HG03520 (cell line): ENCODE data around the gene JAM3.
A peak's percentile ranks its signal among the peaks of the same experiment; 100 is the strongest.

ENCODE experiments used
- ATAC-seq: cut with Tn5 transposase; IDR thresholded peaks from one replicate; pipeline ENCODE4 v1.9.1; 2021; ENCODE audit warnings: mild to moderate bottlenecking, moderate library complexity; ENCODE audit not compliant: unreplicated experiment

JAM3 gene

DNA sequence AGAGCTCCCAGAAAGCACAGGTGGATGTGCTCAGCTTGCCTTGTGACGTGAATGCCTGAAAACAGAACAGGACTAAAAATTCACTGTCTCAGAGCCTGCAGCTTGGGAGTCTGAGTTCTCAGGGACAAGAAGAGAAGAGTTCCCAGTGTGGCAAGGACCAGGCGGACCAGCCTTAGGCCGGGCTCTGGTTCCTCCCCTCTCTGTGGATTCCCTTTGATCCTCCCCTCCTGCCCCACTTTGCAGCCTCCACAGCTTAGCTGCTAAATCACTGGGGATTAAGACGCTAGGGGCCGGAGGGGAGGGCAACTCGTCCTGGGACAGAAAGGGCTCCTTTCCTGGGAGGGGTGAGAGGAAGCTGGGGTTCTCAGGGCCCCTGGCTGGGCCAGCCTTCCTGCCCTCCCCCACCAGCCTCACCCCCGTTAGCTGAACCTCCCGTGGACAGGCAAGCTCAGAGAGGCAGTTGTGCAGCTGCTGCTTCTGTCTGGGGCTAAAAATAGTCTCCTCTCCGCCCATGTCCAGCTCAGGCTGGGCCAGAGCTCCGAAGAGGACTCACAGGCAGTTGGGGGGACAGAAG, 29.9 kb upstream of the JAM3 start:
- ATAC-seq: no peak

DNA sequence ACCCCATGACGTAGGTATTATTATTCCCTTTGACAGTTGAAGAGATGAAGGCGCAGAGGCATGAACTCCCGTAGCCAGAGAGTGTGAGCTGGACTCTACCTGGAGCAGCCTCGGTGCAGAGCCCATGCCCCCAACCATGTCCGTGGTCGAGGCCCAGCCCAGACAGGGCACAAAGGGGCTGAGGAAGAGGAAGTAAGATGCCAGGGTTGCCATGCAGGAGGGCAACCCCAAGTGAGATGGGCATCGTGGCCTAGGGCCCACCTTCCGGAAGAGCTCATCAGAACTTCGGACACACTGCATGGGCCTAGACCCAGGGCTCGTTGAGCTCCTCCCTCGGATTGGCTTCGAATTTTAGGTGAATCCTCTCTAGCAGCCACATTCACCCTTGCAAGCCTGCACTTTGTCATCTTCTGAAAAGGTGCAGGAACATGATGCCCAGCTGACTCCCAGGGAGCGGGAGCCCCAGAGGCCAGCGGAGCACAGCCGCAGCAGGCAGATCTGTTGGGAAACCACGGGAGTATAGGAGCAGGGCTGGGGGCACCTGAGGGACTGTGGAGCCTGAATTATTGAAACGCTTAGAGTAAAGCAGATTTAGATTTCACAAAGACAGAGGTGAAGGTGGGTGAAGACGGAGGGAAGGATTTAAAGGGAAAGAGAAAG, 29.0 kb upstream of the JAM3 start:
- ATAC-seq: no peak

DNA sequence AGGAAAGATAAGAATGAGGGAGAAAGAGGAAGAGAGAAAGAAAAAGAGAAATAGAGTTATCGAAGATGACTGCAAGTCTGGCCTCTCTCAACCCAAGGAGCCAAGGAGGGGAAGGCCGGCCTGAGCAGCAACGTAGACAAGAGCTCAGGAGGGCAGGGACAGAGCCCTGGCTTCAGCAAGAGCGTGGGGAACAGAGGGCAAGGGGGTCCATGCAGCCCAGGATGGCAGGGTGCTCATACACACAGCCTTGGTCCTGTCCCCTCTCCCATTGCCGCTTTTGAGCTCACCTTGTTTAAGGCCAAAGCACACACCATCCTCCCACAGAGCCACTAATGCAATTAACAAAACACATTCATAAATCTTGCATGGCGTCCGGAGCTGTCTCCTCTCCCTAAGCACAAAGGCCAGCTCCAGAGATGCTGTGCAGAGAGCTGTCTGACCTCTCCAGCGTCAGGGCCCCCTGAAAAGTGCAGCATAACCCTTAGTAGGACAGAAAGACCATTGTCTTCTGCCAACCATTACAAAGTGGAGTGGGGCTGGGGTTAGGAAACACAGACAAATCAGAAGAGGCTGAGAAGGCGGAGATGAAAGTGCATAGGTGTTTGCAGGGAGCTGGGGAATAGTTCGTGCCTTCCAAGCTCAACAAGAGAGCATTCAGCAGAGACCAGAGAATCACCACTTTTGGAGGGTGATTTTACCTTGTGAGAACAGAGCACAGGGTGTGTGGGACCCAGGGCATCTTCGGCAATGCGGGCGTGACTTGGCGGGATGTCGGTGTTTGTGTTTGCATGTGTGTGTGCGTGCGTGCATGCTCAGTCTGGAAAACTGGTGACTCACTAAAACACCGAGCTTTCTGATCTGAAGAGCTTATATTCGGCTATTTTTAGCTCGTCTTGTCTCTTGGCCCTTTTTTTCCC, 28.2 kb upstream of the JAM3 start:
- ATAC-seq: no peak

DNA sequence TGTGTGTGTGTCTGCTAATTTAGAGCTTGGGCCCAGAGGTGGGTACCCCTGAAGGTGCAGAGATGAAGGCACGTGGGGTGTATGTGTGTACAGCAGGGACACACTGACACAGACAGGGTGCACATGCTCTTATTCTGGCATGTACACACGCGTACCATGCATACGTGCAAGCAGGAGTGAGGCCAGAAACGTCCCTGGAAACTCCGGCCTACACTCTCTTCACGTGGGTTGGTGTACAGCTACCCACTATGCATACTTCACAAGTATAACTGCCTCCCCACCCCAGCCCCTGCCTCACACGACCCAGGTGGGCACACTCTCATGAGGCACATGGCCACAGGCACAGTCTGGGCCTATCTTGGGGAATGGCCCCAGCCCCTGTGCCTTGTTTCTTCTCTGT, 27.5 kb upstream of the JAM3 start:
- no peak for ATAC-seq

DNA sequence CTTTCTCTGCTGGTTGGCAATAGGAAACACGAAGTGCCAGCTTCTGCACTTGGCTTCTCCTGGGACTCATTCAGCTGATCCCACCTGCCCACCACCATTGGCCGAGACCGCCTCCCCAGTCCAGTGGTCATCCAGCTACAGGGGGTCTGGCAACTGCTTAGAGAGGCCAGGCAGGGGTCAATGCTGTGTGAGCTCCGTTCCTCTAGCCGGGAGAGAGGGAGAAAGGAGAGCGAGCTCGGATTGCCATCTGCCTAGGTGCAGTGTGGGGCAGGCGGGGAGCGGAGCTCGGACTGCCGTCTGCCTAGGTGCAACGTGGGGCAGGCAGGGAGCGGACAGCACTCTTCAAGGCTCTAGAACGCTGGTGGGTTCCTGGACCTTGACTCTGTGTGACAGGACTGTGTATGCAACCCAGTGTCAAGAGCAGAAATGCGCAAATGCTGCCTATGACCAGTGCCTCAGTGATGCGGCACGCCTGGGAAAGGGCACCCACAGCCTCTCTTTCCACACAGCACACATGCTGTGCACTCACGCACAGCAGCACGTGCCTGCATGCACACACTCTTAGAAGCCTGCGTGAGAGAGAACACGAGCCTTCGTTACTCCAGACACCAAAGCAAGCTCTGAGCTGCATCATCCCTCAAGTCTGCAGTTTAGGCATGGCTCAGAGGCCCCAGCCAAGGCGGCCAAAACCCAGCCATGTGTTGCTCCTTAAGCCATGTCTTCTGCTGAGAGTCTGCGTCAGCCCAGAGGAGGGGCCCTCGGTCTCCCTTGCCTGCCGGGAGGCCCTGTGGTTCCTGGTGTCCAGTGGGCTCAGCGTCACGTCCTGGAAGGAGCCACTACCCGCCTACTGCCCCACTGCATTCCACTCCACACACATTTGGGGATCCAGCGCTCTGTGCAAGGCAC, 26.8 kb upstream of the JAM3 start:
- no peak for ATAC-seq

DNA sequence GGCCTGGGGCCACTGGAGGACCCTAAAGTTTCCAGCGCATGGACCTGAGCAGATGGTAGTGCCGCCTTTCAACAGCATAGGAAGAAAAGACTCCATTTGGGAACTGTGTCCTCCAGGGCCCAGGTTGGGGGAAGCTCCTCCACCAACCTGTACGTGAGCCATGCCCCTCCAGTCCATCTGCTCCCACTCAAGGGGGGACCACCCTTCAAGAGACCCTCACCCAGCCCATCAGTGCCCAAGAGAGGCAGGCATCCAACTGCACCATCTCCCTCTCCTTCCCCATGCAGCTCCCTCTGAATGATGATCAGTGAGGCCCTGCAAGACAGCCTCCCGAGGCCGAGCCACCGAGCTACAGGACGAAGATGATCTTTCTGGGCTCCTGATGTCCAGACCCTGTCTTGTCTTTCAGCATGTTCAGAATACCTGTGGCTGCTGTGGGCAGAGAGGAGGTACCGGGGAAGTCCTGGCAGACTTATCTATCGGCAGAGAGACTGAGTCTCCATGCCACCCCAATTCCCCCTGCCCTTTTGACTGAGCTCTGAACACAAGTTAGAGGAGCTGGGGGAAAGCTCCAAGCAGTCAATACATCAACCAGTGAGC, 25.0 kb upstream of the JAM3 start:
- ATAC-seq: no peak

DNA sequence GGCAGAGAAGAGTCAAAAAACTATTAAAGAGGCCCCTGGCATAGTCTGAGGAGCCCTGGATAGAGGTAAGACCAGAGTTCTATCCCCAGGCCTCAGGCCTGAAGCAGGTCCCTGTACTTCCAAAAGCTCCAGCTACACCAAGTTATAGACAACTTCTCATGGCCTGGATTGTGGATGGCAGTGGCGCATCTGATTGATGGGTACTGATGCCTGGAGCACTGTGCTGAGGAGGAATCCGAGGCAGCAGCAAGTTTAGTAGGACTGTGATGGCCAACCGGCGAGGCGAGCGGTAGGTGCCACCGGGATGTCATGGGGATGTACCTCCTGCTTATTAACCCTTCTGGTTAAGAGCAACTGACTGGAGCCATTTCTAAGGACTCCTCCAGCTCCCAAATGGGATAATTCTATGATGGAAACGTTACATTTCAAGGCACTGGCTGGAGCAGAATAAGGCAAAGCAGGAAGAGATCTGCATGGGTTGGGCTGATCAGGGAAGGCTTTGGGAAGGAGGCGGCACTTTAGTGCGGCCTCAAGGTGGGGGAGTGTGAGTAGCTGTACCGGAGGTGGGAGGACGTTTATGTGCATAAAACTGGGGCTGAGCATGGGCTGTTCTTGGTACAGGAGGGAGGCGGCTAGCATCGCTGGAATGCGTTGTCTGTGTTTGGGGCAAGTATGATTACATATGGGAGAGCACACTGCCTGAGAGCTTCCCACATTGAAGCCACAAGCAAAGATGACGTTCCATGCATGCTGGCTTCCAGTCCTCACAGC, 24.2 kb upstream of the JAM3 start:
- ATAC-seq: no peak

DNA sequence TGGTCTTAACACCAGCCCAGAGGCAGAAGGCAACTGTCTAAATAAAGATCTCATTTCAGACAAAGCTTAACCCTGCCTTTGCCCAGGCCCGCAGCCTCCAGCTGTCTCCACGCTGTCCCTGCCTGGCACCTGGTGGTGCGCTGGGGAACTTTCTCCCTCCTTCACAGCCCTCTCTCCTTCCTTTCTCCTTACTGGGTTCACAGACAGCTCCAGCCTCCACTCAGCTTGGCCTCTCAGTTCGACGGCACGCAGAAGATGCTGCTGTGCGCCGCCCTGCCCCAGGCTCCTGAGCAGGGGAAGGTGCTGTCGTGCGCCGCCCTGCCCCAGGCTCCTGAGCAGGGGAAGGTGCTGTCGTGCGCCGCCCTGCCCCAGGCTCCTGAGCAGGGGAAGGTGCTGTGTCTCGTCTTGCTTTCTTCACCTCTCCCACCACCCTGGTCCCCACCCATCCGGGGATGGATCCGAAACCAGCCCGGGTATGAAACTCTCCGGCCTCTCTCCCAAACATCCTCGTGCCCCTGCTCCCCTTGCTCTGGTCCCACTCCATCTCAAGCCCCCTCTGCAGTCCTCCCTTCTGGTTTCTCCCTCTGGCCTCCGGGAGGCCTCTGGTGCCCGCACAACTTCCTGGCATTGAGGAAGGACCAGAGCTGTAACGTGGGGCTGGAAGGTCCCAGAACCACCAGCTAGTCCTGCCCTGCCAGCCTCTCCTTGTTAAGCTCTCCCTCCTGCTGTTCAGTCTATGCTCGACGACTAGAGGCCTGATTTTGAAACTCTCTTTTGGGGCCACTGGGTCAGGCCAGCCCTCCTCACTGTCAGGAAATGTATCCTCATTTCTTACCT, 22.9 kb upstream of the JAM3 start:
- no peak for ATAC-seq

DNA sequence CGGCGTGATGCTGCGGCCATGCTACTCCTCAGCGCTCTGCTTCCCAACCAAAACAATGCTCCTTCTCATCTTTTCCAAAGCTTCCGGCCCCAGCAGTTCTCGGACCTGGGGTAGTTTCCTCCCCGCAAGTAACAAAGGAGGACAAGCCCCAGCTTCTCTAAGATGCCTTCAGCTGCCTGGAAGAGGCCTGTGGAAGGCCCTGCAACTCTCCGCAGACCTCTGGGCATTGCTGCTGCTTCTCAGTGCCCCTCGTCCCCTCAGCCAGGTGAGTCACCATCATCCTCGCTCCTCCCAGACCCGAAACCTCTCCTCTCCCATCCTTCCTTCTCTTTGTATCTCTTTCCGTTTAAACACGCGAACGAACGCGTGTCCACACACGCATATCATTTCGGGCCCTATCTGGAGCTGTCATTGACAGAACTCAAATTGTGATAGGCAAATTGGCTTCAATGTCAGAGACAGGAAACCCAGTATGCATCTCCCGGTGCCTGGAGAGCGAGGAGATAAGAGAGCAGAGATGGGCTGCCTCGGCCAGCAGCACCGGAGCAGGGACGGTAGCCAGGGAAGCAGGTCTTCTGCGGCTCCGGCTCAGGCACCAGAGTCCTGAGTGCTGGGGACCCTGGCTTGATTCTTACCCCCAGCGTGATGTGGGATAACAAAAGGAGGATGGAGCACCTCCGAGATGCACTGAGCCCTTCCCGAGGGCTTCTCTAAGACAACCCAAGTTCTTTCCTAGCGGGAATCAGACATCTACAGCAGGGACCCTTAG, 22.0 kb upstream of the JAM3 start:
- no peak for ATAC-seq

DNA sequence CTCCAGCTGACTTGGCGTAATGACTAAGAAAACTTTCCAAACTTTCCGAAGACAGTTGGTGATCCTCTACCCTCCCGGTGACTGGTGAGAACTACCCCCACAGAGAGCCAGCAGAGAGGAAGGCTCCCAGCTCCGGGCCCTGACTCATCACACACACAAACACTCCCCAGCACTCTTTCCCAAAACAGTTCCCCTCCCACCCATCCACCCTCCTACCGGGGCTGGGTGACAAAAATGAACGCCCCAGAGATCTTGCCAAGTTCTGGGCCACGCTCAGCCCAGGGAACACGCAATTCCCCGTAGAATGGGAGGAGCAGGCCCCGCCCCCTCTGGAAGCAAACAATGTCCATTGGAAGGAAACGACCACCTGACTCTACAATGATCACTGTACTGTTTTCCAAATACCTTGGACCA, 21.3 kb upstream of the JAM3 start:
- ATAC-seq: no peak

DNA sequence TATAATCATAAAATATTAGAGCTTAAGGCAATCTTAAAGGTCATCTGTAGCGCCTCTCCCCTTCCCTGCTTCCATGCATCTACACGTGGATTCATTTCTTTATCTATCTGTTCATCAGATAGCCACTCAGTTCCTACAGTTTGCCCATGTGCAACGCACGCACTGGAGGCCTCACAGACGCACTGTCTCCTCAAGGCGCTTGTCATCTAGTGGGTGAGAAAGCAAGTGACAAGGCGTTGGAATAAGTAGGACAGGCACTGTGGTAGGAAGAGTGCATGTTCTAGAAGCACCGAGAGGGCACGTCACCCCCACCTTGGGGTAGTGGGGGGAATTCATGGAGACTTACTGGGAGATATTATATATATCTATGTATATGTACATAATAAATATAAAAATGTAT, 20.8 kb upstream of the JAM3 start:
- no peak for ATAC-seq

DNA sequence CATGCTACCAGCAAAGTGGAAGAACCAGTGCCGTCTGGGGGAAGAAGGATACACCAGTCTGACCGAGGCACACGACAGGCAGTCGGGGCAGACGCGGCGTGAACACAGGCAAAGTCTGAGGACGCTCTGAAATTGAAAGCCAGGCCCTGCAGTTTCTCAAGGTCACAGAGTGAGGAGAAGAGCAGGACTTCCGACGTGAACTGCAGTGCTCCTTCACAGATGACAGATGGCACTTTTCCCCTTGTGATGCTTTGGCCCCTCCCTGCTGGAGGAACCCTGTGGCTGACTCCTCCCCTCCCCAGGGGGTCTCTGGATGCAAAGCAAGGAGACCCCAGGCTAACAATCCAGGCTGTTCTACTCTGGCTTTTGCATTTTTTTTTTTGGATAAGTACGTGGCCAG, 19.6 kb upstream of the JAM3 start:
- no peak for ATAC-seq

DNA sequence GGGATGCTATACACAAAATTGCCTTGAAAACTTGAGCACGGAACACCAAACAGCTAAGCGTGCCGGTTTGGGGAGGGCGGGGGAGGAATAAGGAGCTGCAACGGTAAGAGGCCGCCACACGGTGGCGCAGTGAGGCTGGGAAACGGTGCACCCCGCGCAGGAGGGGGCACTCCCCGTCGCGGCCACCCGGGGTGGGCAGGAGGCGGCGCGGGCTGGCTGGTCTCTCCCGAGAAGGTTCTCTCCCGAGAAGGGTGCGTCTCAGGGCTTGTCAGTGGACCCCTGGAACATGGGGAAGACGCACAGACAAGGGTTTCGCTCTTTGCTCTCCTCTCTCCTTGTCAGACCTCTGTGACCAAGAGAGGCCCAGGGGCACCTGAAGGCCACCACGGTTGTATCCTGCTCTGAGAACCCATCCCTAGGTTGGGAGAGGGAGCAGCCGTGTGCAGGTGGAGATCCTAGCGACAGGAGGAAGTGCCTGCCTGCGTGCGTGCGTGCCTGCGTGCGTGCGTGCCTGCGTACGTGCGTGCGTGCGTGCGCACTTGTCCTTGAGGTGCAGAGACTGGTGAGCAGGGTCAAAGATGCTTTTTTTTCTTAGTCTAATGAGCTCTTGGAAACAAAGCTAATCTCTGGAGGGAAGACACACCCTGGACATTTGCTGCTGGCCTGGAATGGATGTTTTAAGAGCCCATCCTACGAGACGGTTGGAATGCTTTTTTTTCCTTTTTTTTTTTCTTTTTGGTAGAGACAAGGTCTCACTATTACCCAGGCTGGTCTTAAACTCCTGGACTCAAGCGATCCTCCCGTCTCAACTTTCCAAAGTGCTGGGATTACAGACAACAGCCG, 18.1 kb upstream of the JAM3 start:
- peak; percentile 80 for ATAC-seq

DNA sequence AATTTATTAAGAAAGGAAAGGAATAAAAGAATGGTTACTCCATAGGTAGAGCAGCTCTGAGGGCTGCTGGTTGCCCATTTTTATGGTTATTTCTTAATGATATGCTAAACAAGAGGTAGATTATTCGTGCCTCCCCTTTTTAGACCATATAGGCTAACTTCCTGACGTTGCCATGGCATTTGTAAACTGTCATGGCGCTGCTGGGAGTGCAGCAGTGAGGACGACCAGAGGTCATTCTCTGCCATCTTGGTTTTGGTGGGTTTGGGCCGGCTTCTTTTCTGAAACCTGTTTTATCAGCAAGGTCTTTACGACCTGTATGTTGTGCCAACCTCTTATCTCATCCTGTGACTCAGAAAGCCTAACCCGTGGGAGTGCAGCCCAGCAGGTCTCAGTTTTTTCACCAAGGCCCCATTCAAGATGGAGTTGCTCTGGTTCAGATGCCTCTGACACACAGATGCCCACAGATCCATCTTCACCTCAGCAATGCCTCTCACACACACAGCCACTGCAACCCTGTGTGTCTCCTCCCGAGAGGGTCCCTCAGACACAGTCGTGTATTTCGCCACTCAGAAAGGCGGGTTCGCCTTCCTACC, 16.4 kb upstream of the JAM3 start:
- no peak for ATAC-seq

DNA sequence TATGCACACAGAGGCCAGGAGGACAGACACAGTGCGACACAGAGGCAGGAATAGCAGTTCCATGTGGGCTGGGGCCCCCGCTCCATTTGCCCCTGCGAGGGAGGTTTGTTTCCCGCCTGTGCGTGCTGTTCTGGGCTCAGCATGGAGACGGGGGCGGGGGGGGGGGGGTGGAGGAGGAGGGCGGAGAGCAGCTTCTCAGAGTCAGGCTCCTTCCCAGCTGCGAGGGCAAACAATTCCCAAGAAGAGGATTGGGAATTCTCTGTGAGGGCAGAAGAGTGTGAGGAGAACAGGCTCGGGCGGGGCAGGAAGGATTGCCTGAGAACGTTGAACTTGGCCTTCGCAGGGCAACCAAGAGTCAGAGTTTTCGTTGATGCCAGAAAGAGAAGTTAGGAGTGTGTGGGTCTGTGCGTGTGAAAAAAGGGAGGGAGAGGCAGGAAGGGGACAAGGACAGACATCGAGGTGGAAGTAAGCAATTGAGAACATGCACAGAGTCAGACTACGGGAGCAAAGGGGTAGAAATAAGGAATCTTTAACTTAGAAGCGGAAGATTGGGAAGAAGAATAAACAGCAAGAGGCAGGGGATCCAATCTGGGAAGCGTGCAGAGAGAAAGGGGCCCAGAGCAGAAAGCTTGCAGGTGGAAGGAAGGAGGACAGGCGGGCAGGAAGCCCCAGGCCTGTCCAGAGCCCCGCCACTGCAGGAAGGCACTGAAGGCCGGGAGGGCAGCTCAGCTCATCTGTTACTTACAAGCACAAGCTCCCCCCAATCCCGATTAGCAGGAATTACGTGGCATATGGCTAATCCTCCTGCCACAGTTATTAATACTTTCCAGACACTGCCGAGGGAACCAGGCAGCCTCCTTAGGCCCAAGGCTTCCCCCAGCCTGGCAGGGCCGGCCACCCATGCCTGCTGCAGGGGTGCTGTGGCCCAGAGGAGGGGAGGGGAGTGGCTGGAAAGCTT, 15.6 kb upstream of the JAM3 start:
- ATAC-seq: no peak

DNA sequence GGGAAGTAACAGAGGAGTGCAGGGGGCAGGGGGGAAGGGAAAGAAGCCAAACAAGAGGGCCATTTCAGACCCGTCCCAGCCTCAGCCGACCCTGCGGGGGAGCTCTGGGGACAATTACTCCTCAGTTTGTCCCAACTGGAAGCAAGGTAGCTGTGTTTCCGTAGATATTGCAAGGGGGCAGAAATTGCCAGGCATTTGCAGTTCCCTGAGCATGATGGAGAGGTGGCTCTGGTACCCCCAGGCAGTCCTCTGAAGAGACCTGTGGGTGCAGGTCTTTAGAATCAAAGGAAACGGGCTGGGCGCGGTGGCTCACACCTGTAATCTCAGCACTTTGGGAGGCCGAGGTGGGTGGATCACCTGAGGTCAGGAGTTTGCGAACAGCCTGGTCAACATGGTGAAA, 13.8 kb upstream of the JAM3 start:
- no peak for ATAC-seq
